ENCODE results near the gene FBXO42. TPM values are rescaled to one million over a fixed set of nuclear protein-coding genes. Genes with fewer than 3 reads are reported as not detected.
"Not testable (repeated sequence)": the region's sequence is repeated elsewhere in the genome, so short reads cannot be mapped to it uniquely, and the experiment has no call there.

FBXO42 gene
- total RNA-seq, 1 donor, result 16.3 TPM

- Histone ChIP-seq H3K27ac (ENCODE audit: low read depth, low read length) (peak within 1 kb of the TSS; percentile 97), H2AFZ (ENCODE audit: low read length) (peak within 1 kb of the TSS; percentile 92), H3K79me2 (ENCODE audit: insufficient read depth, low read length) (peaks cover 42% of the 10 kb centered on the region), H3K4me1 (ENCODE audit: insufficient read depth, low read length) (peaks cover 19% of the 10 kb centered on the region), H3K4me3 (ENCODE audit: insufficient read depth, low read length) (peak within 1 kb of the TSS; percentile 98), H3K36me3 (ENCODE audit: insufficient read depth, low read length) (peaks cover 6% of the 10 kb centered on the region), H3K4me2 (ENCODE audit: insufficient read depth, low read length) (peak within 1 kb of the TSS; percentile 93), H3K27me3 (ENCODE audit: insufficient read depth, low read length) (no peaks in the 10 kb centered on the region), H4K20me1 (ENCODE audit: insufficient read depth, low read length) (peaks cover 30% of the 10 kb centered on the region), H3K9me3 (ENCODE audit: low read depth, low read length) (no peaks in the 10 kb centered on the region)
- TF ChIP-seq, protein P1, sequence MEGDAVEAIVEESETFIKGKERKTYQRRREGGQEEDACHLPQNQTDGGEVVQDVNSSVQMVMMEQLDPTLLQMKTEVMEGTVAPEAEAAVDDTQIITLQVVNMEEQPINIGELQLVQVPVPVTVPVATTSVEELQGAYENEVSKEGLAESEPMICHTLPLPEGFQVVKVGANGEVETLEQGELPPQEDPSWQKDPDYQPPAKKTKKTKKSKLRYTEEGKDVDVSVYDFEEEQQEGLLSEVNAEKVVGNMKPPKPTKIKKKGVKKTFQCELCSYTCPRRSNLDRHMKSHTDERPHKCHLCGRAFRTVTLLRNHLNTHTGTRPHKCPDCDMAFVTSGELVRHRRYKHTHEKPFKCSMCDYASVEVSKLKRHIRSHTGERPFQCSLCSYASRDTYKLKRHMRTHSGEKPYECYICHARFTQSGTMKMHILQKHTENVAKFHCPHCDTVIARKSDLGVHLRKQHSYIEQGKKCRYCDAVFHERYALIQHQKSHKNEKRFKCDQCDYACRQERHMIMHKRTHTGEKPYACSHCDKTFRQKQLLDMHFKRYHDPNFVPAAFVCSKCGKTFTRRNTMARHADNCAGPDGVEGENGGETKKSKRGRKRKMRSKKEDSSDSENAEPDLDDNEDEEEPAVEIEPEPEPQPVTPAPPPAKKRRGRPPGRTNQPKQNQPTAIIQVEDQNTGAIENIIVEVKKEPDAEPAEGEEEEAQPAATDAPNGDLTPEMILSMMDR (IDR thresholded peaks at IDR 0.05; ENCODE audit: extremely low read depth, low read depth, low read length), result no peak
- DNase-seq (ENCODE audit: insufficient read length, low spot score, missing footprints), result peak; percentile 94
Observed at GRCh38 chr1:16366722-16367257, 14.5 kb upstream of the FBXO42 start, which contains the start of gene SZRD1. TSS of gene SZRD1 (plus strand) at chr1:16367242. CDS start at chr1:16367258, 16 bp downstream.

GRCh38 chr1:16365146-16365498 lies 12.8 kb upstream of the FBXO42 start:
- not testable (repeated sequence) for DNase-seq (ENCODE audit: insufficient read length, low spot score, missing footprints); H3K27ac ChIP-seq (ENCODE audit: low read depth, low read length); H2AFZ ChIP-seq (ENCODE audit: low read length); H3K4me3 ChIP-seq (ENCODE audit: insufficient read depth, low read length); H3K9me3 ChIP-seq (ENCODE audit: low read depth, low read length); H3K36me3 ChIP-seq (ENCODE audit: insufficient read depth, low read length); H3K27me3 ChIP-seq (ENCODE audit: insufficient read depth, low read length); H3K4me2 ChIP-seq (ENCODE audit: insufficient read depth, low read length)
- Histone ChIP-seq H3K79me2 (ENCODE audit: insufficient read depth, low read length) (peaks cover 27% of the 10 kb centered on the region), H4K20me1 (ENCODE audit: insufficient read depth, low read length) (peaks cover 24% of the 10 kb centered on the region), H3K4me1 (ENCODE audit: insufficient read depth, low read length) (peaks cover 17% of the 10 kb centered on the region)

- Histone ChIP-seq H3K27me3 (ENCODE audit: insufficient read depth, low read length) (no peaks in the 10 kb centered on the region), H3K4me3 (ENCODE audit: insufficient read depth, low read length) (no peak overlapping the region), H3K27ac (ENCODE audit: low read depth, low read length) (no peak overlapping the region), H3K36me3 (ENCODE audit: insufficient read depth, low read length) (no peaks in the 10 kb centered on the region), H3K79me2 (ENCODE audit: insufficient read depth, low read length) (peaks cover 4% of the 10 kb centered on the region), H4K20me1 (ENCODE audit: insufficient read depth, low read length) (no peaks in the 10 kb centered on the region), H3K4me1 (ENCODE audit: insufficient read depth, low read length) (peaks cover 3% of the 10 kb centered on the region), H3K9me3 (ENCODE audit: low read depth, low read length) (no peaks in the 10 kb centered on the region), H3K4me2 (ENCODE audit: insufficient read depth, low read length) (no peak overlapping the region), H2AFZ (ENCODE audit: low read length) (no peak overlapping the region)
- no peak for DNase-seq (ENCODE audit: insufficient read length, low spot score, missing footprints)
- TF ChIP-seq, protein P1 (IDR thresholded peaks at IDR 0.05; ENCODE audit: extremely low read depth, low read depth, low read length), result no peak
Observed at GRCh38 chr1:16356867-16357266, 4.6 kb upstream of the FBXO42 start.

- Histone ChIP-seq H3K36me3 (ENCODE audit: insufficient read depth, low read length) (no peaks in the 10 kb centered on the region), H3K4me1 (ENCODE audit: insufficient read depth, low read length) (peaks cover 18% of the 10 kb centered on the region), H3K27me3 (ENCODE audit: insufficient read depth, low read length) (no peaks in the 10 kb centered on the region), H3K4me3 (ENCODE audit: insufficient read depth, low read length) (no peak overlapping the region), H2AFZ (ENCODE audit: low read length) (no peak overlapping the region), H3K79me2 (ENCODE audit: insufficient read depth, low read length) (peaks cover 25% of the 10 kb centered on the region), H3K9me3 (ENCODE audit: low read depth, low read length) (no peaks in the 10 kb centered on the region), H4K20me1 (ENCODE audit: insufficient read depth, low read length) (peaks cover 17% of the 10 kb centered on the region), H3K27ac (ENCODE audit: low read depth, low read length) (no peak overlapping the region), H3K4me2 (ENCODE audit: insufficient read depth, low read length) (no peak overlapping the region)
- TF ChIP-seq, protein P1 (IDR thresholded peaks at IDR 0.05; ENCODE audit: extremely low read depth, low read depth, low read length), result no peak
- DNase-seq (ENCODE audit: insufficient read length, low spot score, missing footprints), result no peak
Observed at GRCh38 chr1:16354619-16355018, 2.3 kb upstream of the FBXO42 start.
